GM18868 (cell line): ENCODE results near the gene ABT1.
A peak's percentile ranks its signal among the peaks of the same experiment; 100 is the strongest.
"Not testable (repeated sequence)": the region's sequence is repeated elsewhere in the genome, so short reads cannot be mapped to it uniquely, and the experiment has no call there.

Experiments used
- ATAC-seq: cut with Tn5 transposase; IDR thresholded peaks from one replicate; pipeline ENCODE4 v1.9.1; 2021; ENCODE audit warnings: mild to moderate bottlenecking, moderate library complexity; ENCODE audit not compliant: unreplicated experiment

The ABT1 gene

DNA sequence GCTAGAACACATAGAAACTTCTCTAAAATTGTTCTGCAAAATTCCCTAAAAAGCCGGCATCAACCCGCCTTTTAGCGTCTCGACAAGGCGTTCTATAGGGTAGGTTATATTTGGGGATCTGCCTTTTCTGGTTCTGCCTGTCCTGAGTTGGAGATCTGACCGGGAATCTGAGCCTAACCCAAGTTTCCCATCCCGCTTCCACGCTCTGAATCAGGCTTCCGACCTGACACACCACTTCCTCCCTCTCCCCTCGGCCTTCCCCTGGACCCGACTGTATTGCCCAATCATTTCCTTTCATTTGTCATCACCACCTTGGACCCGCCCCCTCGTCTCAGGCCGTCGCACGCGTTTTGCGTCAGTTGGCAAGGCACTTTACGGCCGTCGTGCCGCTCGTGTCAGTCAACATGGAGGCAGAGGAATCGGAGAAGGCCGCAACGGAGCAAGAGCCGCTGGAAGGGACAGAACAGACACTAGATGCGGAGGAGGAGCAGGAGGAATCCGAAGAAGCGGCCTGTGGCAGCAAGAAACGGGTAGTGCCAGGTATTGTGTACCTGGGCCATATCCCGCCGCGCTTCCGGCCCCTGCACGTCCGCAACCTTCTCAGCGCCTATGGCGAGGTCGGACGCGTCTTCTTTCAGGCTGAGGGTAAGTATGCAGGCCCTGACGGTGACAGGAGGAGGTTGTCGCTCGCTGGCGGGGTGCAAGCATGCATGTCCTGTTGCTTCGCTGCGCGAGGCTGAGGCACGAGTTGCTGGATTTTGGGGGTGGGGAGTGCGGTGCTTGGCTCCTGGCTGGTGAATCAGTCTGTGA, at the start of gene ABT1:
TSS of gene ABT1 (plus strand) at position 375 of the 810 bp plus-strand sequence. CDS start at position 405, 30 bp downstream.
- ATAC-seq: peak; percentile 82

DNA sequence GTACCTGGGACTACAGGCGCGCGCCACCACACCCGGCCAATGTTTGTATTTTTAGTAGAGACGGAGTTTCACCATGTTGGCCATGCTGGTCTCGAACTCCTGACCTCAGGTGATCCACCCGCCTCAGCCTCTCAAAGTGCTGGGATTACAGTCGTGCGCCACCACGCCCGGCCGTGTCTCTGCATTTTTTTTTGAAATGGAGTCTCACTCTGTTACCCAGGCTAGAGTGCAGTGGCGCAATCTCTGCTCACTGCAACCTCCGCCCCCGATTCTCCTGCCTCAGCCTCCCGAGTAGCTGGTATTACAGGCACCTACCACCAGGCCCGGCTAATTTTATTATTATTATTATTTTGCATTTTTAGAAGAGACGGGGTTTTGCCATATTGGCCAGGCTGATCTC, 49.4 kb upstream of the ABT1 start:
- not testable (repeated sequence) for ATAC-seq

DNA sequence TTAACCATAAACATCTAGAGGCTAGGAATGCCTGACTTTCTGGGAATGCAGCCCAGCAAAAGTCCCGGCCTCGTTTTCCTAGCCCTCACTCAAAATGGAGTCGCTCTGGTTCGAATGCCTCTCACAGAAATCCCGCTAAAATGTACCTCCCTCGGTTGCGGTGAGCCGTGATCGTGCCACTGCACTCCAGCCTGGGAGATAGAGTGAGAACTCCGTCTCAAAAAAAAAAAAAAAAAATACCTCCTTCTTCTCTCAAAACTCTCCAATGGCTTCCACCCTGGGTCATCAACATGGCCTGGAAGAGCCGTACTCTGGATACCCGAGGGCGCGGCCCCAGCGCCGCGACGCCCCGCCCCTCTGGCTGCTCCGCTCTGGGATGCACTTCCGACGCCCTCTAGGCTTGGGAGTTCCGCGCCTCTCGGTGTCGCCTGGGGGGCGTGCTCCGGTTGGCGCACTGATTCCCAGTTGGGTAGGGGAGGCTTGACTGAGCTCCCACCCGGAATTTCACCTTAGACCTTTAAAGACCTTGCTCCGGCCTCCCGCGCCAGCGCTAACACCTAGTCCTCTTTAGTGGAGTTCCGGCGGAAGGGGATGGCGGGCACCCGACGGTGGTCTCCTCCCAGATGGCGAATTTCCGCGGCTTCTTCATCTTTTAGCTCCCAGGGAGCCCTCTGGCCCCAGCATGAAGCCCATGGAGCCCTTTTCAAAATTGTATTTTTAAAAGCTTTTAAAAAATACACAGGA, 46.3 kb upstream of the ABT1 start:
- no peak for ATAC-seq

DNA sequence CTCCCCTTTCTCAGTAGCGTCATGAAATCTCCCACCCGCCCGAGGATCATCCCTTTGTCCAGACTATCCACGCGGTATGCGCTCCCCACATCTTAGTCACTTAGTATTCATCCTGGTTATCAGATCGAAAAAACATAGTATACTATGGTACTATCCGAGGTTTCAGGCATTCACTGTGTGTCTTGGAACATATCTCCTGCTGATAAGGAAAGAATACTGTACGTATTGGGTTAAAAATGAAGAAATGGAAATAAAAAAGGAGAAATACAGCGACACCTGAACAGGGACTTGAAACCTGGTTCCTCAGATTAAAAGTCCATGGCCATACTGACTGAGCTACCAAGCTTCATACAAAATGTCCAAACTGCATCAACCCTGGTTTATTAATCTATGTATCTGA, 44.5 kb upstream of the ABT1 start:
- no peak for ATAC-seq

DNA sequence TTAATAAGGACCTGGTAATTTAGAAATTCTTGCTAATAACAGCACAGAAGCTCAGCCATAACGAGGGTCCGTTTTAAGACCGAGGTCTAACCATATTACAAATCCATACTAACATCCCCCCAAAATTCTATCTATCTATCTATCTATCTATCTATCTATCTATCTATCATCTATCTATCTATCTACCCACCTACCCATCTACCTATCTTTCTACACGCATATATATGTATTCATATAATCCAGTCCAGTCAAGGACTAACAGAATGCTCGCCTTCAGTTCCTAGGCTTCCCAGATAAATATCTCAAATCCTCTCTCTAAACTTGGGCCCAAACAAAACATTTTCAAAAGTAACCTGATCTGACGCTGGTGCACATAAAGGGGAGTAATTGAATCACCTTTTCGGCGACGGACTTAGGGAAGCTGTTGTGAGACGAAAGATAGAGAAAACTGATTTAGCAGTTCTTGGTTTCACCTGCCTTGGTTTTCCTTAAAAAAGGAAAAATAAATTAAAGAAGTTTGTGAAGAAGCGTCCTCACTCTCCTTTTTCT, 44.0 kb upstream of the ABT1 start:
- no peak for ATAC-seq

DNA sequence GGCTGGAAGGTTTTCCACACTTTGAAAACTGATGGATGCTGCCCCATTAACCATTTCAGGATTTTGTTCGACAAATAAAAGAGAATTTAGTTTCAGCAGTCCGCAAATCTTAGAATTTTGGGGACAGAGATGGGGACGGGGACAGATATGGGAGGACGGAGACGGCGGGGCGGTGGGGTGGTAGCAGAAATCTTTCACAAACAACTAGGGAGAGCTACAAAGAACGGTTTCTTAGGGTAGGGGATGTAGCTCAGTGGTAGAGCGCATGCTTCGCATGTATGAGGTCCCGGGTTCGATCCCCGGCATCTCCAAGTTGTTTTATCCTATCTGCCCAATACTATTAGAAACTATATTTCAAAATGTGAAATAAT, 43.5 kb upstream of the ABT1 start:
- peak; percentile 39 for ATAC-seq

DNA sequence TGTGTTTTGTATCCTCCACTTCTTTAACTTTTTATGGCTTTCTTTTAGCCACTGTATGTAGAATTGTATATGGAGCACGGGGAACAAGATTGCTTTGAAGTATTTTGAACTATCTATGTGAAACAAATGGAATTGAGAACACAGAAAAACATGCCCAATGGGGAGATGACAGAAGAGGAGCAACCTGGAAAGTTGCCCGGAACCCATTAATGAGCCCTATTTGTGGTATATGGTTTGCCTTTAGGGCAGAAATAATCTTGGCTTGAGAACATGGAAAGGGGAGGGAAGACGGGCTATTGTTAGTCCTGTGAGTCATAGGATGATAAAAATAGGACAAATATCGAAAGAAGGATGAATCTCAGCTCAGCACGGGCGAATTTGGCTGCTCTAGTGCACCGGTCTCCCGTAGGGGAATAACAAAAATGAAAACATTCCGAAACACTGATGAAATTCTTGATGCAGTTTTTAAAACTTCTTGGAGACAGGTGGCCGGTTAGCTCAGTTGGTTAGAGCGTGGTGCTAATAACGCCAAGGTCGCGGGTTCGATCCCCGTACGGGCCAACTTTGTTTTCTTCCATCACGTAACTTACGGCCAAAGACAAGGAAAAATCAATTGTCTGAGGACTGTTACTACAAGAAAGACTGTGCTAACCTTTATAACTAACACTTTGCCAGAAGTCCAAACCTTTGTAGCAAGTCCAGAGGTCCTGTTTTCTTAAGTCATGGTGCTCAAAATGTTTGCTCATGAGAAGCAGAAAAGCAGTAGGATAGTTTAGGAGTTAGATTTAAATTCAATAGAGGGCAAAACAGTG, 42.9 kb upstream of the ABT1 start:
- ATAC-seq: peak; percentile 41

DNA sequence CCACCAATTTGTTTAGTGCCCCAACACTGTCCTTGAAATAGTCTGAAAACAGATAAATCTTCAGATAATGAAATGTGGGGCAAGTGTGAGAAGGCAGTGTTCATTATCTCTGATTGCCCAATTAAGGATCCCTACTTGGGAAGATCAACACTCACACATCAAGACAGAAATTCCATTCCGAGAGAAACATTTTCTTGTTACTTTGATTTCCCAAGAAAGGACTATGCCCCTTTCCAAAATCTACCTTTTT, 42.4 kb upstream of the ABT1 start:
- no peak for ATAC-seq

DNA sequence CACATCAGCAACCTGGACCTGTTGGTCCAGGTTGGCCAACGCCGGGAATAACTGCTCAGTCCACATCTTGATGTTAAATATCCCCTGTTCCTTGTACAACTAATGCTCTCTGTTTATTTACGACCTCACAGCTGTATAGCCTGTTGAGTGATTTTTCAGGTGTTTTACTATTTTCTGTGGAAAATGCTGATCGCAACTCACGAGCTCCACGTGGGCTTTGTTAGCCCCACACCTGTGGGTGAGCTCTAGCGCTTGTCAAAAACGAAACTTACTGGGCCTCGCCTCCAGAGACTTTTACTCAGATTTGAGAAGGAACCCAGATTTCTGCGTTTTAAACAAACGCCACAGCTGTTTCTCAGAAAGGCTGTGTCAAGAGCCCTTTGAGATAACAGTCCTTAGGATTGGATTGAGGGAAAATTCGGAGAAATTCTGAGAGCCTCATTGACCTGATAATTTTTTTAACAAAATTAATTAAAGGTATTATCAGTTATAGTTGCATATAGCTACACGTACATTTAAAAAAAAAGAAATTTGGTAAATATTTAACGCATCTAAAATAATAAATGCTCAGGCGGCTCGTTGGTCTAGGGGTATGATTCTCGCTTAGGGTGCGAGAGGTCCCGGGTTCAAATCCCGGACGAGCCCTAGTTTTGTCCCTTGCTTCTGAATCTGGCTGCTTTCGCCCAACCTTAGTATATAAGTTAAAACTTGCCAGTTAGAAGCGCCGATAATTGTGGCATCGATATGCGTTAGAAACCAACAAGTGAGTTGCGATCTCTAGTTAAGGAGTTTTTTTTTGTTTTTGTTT, 41.9 kb upstream of the ABT1 start:
- no peak for ATAC-seq

DNA sequence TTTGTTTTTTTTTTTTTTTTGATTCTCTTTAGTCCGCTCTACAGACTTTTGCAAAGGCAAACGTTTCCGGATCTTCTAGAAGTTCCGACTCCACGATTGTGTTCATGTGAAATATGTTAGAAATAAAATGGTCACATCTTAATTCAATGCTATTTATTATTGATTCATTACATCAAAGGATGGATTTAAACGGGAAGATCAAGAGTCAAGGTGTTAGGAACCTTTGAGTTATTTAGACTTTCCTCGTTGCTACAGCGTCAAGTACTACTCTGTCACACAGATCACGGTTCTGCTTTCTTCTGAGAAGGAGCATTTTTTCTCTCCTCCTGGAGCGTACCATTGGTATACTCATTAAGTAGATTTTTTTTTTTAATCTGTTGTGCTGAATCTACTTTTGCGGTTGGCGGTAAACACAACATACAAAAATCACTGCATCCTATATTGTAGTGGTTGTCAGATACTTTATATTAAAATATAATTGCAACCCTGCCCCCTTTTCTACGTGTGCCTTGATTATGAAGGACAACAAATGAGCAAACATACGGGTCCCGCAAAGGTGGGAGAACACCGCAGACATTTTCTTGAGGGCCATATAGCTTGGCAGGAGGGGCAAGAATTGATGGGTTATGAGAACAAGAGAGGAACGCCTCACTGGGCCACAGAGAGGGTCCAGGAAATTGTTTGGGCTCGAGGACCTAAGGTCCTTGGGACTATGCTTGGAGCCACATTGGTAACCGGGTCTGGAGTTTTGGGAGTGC, 41.1 kb upstream of the ABT1 start:
- ATAC-seq: no peak

DNA sequence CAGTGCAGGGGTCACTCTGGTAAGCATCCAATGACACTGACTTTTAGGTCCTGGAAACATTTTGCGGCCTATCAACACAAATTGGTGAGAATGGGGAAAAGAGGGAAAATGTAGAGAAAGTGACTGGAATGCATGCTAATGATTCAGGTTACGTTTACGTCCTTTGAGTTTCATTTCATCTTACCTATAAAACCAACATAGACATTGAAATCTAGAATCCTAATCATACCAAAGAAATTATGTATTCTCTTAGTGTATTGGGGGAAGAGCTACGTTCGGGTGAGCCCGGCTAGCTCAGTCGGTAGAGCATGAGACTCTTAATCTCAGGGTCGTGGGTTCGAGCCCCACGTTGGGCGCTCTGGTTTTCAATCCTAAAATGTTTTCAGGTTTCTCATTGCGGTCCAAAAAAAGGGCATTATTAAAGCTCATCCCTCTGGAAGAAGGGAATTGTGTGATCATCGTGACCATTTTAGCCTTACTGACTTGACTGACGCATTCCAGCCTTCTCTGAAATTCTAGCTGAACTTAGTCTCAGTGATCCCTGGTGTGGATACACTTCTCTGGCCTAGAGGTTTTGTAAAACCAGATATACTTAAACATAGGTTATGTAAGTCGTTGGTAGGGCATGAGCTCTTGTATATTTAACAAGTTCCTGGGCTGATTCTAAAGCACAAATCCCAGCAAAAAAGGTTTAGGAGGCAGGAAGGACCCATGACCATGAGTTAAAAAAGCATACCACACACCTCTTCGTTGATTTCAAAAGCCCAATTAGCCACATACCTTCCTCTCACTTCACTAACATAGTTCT, 40.3 kb upstream of the ABT1 start:
- ATAC-seq: no peak

DNA sequence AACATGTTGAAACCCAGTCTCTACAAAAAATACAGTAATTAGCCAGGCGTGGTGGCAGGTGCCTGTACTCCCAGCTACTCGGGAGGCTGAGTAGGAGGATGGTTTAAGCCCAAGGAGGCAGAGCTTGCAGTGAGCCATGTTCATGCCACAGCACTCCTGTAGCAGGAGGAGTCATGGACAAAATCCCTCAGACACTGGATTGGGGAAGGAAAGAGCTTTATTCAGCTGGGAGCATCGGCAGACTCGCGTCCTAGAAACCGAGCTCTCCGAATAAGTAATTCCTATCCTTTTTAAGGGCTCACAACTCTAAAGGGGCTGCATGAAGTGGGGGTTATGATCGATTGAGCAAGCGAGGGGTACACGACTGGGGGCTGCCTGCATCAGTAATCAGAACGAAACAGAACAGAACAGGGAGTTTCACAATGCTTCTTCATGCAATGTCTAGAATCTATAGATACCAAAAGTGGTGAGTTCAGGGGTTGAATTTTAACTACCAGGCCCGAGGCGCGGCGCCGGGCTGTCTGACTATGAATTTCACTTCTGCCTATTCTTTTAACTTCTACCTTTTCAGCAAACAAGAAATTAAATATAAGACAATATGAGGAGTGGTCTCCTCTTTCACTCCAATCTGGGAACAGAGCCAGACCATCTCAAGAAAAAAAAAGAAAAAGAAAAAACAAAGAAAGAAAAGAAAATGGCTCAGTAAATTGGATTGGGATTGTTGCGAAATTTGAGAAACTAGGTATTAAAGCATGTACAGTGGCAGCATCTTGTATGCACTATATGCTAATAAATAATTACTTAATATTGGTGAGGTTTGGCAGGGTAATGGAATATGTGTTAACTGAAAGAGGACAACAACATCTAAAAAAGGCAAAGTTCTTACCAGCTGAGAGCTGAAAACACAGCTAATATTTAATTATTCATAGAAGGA, 35.0 kb upstream of the ABT1 start:
- no peak for ATAC-seq

DNA sequence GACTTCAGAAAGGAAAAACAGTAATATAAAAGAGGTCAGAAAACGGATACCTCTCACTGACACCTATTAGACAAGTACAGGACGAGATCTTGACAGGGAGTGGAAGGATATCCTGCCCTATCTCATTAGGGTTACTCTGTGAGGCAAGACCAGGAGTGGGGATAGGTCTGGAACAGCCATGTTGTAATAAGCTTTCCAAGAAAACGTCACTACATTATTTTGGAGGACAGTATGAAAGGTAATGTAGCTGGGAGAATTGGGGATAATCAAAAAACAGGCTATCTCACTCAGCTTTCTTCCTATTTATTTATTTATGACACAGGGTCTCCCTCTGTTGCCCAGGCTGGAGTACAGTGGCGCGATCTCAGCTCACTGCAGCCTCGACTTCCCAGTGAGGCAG, 33.3 kb upstream of the ABT1 start:
- no peak for ATAC-seq

DNA sequence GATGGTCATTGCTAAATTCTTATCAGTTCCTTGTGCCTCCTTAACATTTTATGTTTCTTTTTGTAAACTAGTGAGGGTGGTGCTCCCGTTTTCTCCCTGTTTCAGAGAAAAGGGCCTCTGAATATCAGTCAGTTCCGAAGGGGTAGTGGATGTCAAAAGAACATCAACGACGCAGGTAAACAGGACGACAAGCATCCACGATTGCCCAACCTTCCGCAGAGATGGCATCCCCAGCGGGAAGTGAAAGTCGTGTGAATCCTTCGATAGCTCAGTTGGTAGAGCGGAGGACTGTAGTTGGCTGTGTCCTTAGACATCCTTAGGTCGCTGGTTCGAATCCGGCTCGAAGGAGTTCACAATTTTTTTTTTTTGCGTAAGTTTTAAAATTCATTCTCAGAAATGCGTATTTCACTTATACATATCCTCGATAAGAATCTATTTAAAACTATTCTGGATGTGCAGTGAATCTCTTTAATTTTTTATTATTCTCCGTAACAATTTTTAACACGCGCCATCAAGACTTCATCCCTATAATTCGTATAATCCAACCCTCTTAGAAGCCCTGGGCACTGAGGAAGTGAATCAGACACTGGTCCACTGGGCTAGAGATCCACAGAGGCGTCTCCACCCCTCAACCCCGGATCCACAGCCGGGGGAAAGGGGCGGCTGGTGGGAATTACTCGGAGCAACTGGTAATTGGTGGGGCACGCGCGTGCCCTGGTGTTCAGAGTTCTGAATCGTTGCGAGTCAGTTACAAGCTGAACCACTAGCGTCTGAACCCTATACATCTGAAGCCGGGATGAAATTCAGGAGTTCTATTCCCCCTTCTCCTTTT, 27.9 kb upstream of the ABT1 start:
- ATAC-seq: peak; percentile 74

DNA sequence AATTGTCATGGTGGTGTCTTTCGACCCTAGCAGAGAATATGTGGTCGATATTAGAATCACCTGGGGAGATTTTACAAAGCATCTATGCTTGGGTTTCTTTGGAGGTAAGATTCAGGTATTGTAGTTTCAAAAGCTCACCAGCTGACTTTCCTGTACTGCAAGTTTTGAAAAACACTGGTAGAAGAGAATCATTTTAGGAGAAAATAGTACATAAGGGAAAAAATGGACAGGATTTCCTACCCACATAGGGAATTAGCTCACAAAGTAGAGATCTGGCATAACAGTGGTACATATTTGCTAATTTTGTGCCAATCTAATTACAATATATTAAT, 27.4 kb upstream of the ABT1 start:
- ATAC-seq: no peak

DNA sequence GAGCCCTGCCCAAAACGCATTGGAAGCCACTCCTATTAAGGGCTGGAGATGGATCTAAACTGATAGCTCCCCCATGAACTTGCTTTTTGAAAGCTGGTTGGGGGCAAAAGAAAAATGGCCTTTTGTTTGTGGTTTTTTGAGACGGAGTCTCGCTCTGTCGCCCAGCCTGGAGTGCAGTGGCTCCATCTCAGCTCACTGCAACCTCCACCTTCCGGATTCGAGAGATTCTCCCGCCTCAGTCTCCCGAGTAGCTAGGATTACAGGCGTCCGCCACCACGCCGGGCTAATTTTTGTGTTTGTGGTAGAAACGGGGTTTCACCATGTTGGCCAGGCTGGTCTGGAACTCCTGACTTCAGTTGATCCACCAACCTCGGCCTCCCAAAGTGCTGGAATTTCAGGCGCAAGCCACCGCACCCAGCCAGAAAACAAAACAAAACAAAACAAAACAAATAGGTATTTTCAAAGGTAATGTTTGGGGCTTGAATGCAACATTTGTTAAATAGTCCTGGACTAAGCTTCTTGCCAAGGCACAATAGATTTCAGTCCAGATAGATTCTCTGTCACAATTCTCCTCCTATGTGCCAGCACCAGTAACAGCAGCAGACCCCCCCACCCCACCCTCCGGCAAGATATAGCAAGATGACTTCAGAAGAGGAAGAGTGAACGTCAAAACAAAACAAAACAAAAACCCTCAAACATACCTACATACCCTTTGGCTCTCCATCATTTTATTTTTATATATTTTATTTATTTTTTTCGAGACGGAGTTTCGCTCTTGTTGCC, 26.5 kb upstream of the ABT1 start:
- no peak for ATAC-seq
